HCT116 (cell line): Measurements from ENCODE around the gene TENM4. TPM values are rescaled to one million over a fixed set of nuclear protein-coding genes. Genes with fewer than 3 reads are reported as not detected.

Experiments
- ATAC-seq: fragments of 200-7000 bp; cut with Tn5 transposase; 2 replicates; pipeline ENCODE4 v1.9.1; 2020; ENCODE audit warnings: mild to moderate bottlenecking, moderate library complexity
- BruUV-seq: library from RNA; stranded (reverse); fragments of 400-500 nt; replicated peaks from 2 replicates; lab custom pipeline; 2021; lab: Mats Ljungman, UMichigan
- CTCF ChIA-PET: fragments of 300-600 bp; sonication (Branson Sonifier 250); formaldehyde crosslinking; loops from one replicate; lab custom pipeline; 2021; ENCODE audit warnings: antibody characterized with exemption; lab: Charles Lee
- POLR2A ChIA-PET: fragments of 300-600, 350-600 bp; sonication (Branson Sonifier 250); formaldehyde crosslinking; loops from one replicate; lab custom pipeline; 2021; ENCODE audit warnings: antibody characterized with exemption; lab: Charles Lee
- RAD21 ChIA-PET, 2 experiments: fragments of 300-600 bp; sonication (Branson Sonifier 250); formaldehyde crosslinking; loops; one replicate each; lab custom pipeline; 2023; ENCODE audit warnings: low total read pairs in 2 of 2; ENCODE audit not compliant: uncharacterized antibody in 2 of 2, unreplicated experiment in 2 of 2, low non-redundant PET in 1 of 2; lab: Charles Lee
- DNase-seq: peaks from one replicate; pipeline ENCODE4 v3.0.0-alpha.2; 2010; ENCODE audit warnings: low read depth, low spot score
- H2AFZ ChIP-seq: fragments of 200-600 bp; shearing (Covaris generic), sonication (generic); 2 replicates; pipeline ENCODE4 v1.6.1; 2017; ENCODE audit warnings: low read depth, mixed run types, mixed read lengths, antibody characterized with exemption, low read length; ENCODE audit not compliant: poor library complexity, severe bottlenecking
- H3K27ac ChIP-seq: 2 replicates; pipeline ENCODE4 v1.5.1; 2012; ENCODE audit warnings: low read depth, low read length
- H3K27me3 ChIP-seq: fragments of 200-600 bp; sonication (generic); 2 replicates; pipeline ENCODE4 v1.6.1; 2016; ENCODE audit warnings: mixed run types, low read length, mixed read lengths; ENCODE audit not compliant: insufficient read depth
- H3K36me3 ChIP-seq, 2 experiments: fragments of 200-500 bp in 1 of 2; fragments of 200-600 bp in 1 of 2; sonication (Bioruptor generic) in 1 of 2; sonication (generic) in 1 of 2; 2 replicates each; pipeline versions ENCODE4 v1.5.1 to v1.6.1; 2014 to 2016; ENCODE audit warnings: low read length in 2 of 2, inconsistent platforms in 1 of 2, mixed read lengths in 1 of 2, mixed run types in 1 of 2; ENCODE audit not compliant: insufficient read depth in 2 of 2, control insufficient read depth in 1 of 2
- H3K4me1 ChIP-seq, 2 experiments: fragments of 200-600 bp in 1 of 2; sonication (generic) in 1 of 2; 2 replicates each; pipeline versions ENCODE4 v1.5.1 to v1.6.1; 2012 to 2017; ENCODE audit warnings: low read length in 2 of 2, inconsistent platforms in 1 of 2, mild to moderate bottlenecking in 1 of 2, mixed read lengths in 1 of 2, mixed run types in 1 of 2, moderate library complexity in 1 of 2; ENCODE audit not compliant: insufficient read depth in 2 of 2, control insufficient read depth in 1 of 2
- H3K4me2 ChIP-seq: fragments of 200-600 bp; sonication (generic); 2 replicates; pipeline ENCODE4 v1.6.1; 2017; ENCODE audit warnings: mixed run types, low read length, mixed read lengths
- H3K4me3 ChIP-seq, 2 experiments: fragments of 200-600 bp in 1 of 2; sonication (generic) in 1 of 2; replicated peaks in 1 of 2; 2 replicates each; pipeline ENCODE4 v1.5.1; 2011 to 2016; ENCODE audit warnings: low read length in 2 of 2, control low read depth in 1 of 2, low read depth in 1 of 2, mild to moderate bottlenecking in 1 of 2, mixed read lengths in 1 of 2, mixed run types in 1 of 2
- H3K79me2 ChIP-seq: fragments of 200-600 bp; sonication (generic); 2 replicates; pipeline ENCODE4 v1.6.1; 2017; ENCODE audit warnings: mild to moderate bottlenecking, mixed run types, low read length, moderate library complexity, mixed read lengths; ENCODE audit not compliant: insufficient read depth
- H3K9ac ChIP-seq: fragments of 200-600 bp; sonication (generic); 2 replicates; pipeline ENCODE4 v1.6.1; 2016; ENCODE audit warnings: low read length, mixed read lengths
- H3K9me2 ChIP-seq: fragments of 200-600 bp; sonication (generic), shearing (Covaris generic); 2 replicates; pipeline ENCODE4 v1.6.1; 2017; ENCODE audit warnings: mixed run types, mild to moderate bottlenecking, moderate library complexity; ENCODE audit not compliant: insufficient read depth
- H3K9me3 ChIP-seq, 2 experiments: fragments of 200-500 bp in 1 of 2; fragments of 200-600 bp in 1 of 2; sonication (Bioruptor generic) in 1 of 2; sonication (generic) in 1 of 2; 2 replicates each; pipeline ENCODE4 v1.6.1; 2014 to 2017; ENCODE audit warnings: low read length in 2 of 2, mixed read lengths in 2 of 2, inconsistent platforms in 1 of 2, low read depth in 1 of 2, mild to moderate bottlenecking in 1 of 2, mixed run types in 1 of 2, moderate library complexity in 1 of 2; ENCODE audit not compliant: control insufficient read depth in 1 of 2, insufficient read depth in 1 of 2
- H4K20me1 ChIP-seq: fragments of 200-600 bp; sonication (generic), shearing (Covaris generic); 2 replicates; pipeline ENCODE4 v1.6.1; 2017; ENCODE audit warnings: mixed run types, mild to moderate bottlenecking, moderate library complexity; ENCODE audit not compliant: insufficient read depth
- CEBPB ChIP-seq: IDR thresholded peaks from 2 replicates; pipeline ENCODE4 v1.6.1; 2012; ENCODE audit warnings: low read depth
- EZH2 ChIP-seq: fragments of 200-600 bp; sonication (generic); IDR thresholded peaks from 2 replicates; pipeline ENCODE4 v1.6.1; 2017; ENCODE audit warnings: antibody characterized with exemption, mixed run types
- EZH2phosphoT487 ChIP-seq: fragments of 200-600 bp; IDR thresholded peaks from 2 replicates; pipeline ENCODE4 v1.6.1; 2018; ENCODE audit warnings: antibody characterized with exemption, borderline replicate concordance
- FOSL1 ChIP-seq: IDR thresholded peaks from 2 replicates; pipeline ENCODE4 v1.6.1; 2012; ENCODE audit warnings: low read depth
- JUND ChIP-seq: IDR thresholded peaks from 2 replicates; pipeline ENCODE4 v1.6.1; 2012
- POLR2AphosphoS5 ChIP-seq: IDR thresholded peaks from 2 replicates; pipeline ENCODE4 v1.6.1; 2011; ENCODE audit warnings: mild to moderate bottlenecking, low read depth, low read length, moderate library complexity
- ZNF274 ChIP-seq: fragments of 200-500 bp; sonication (Bioruptor generic); IDR thresholded peaks from 2 replicates; pipeline ENCODE4 v1.6.1; 2014; ENCODE audit warnings: mild to moderate bottlenecking, low read depth, low read length, inconsistent platforms
- intact Hi-C: fragments of 100-400 bp; cut with micrococcal nuclease; formaldehyde crosslinking; loops from 2 replicates; pipeline ENCODE4 v1.10.0; 2022
- total RNA-seq: library from RNA; stranded (reverse); gene quantifications from one replicate; pipeline ENCODE4 v1.2.1, GENCODE V29; 2021; ENCODE audit not compliant: unreplicated experiment
- TF ChIP-seq, protein P1 (sequence below): IDR thresholded peaks from 2 replicates; pipeline ENCODE4 v1.6.1; 2012; ENCODE audit warnings: low read depth
- TF ChIP-seq, protein P2 (sequence below): IDR thresholded peaks from 2 replicates; pipeline ENCODE4 v1.6.1; 2012
- TF ChIP-seq, protein P3 (sequence below): IDR thresholded peaks from 2 replicates; pipeline ENCODE4 v1.6.1; 2011; ENCODE audit warnings: mild to moderate bottlenecking, low read length, moderate library complexity; ENCODE audit not compliant: insufficient replicate concordance; ENCODE audit errors: extremely low read depth

The TENM4 gene
- total RNA-seq, 1 experiment from 2014 or later, result 0.05 TPM

DNA sequence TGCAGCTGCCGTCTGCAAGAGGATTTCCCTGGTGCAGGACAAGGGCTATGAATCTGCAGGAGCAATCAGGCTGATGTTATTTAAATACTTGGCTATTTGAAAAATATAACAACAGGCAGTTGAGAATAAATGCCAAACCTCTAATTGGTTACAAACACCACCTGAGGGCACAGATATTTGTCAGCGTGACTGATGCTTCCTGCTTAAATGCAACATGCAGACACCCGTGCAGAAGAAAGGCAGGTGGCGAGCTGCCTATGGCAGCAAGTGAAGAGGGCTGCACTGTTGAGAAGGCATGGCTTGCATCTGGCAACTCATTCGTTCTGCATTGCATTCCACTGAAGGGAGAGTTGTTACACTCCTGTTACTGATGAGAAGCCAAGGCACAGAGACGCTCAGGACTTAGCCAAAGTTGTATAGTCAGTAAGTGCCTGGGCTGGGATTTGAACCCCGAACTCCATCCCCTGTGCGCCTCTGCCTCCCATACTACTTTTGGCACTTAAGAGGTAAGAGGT, 350.6 kb downstream of the TENM4 start:
- H3K9me3 ChIP-seq, result no peaks in the 10 kb centered on the region
- BruUV-seq, result no TSS peak

GRCh38 chr11:79089601-79090000, 351.2 kb downstream of the TENM4 start:
- H3K4me2 ChIP-seq, result no peak overlapping the region
- ATAC-seq, result no peak

More for the DNA sequence above, 350.6 kb downstream of the TENM4 start:
- no peaks in the 10 kb centered on the region for H3K79me2 ChIP-seq
- TF ChIP-seq ZNF274 (no peak), POLR2AphosphoS5 (no peak), FOSL1 (no peak)
- ATAC-seq (no peak), DNase-seq (no peak)
- H2AFZ ChIP-seq, result no peak overlapping the region
- H3K36me3 ChIP-seq, result no peaks in the 10 kb centered on the region
- H3K27me3 ChIP-seq, result no peaks in the 10 kb centered on the region
- no peaks in the 10 kb centered on the region for H4K20me1 ChIP-seq
- ChIA-PET POLR2A (no interaction called here), CTCF (interaction anchor here (1.9 kb wide), 1 partner anchor 10 kb away, joined by 4 read pairs; no protein-coding TSS in a partner anchor), RAD21 (no interaction called here)
- H3K9me2 ChIP-seq, result no peaks in the 10 kb centered on the region
- no peak overlapping the region for H3K9ac ChIP-seq
- no peak overlapping the region for H3K4me2 ChIP-seq
- no peak overlapping the region for H3K27ac ChIP-seq
- peaks cover 13 to 29% of the 10 kb centered on the region in 2 experiments for H3K4me1 ChIP-seq
- intact Hi-C loops, result no loop called here
- H3K4me3 ChIP-seq, result no peak overlapping the region

More at GRCh38 chr11:79089601-79090000, 351.2 kb downstream of the TENM4 start:
- no TSS peak for BruUV-seq
- Histone ChIP-seq H2AFZ (no peak overlapping the region), H3K9ac (no peak overlapping the region), H3K4me1 (peaks cover 12 to 26% of the 10 kb centered on the region in 2 experiments), H3K9me2 (no peaks in the 10 kb centered on the region), H4K20me1 (no peaks in the 10 kb centered on the region), H3K36me3 (no peaks in the 10 kb centered on the region), H3K27ac (no peak overlapping the region), H3K79me2 (no peaks in the 10 kb centered on the region)
- ChIA-PET POLR2A (no interaction called here), RAD21 (no interaction called here)
- intact Hi-C loops, result no loop called here
- no peak for TF ChIP-seq JUND
- TF ChIP-seq, protein P1, sequence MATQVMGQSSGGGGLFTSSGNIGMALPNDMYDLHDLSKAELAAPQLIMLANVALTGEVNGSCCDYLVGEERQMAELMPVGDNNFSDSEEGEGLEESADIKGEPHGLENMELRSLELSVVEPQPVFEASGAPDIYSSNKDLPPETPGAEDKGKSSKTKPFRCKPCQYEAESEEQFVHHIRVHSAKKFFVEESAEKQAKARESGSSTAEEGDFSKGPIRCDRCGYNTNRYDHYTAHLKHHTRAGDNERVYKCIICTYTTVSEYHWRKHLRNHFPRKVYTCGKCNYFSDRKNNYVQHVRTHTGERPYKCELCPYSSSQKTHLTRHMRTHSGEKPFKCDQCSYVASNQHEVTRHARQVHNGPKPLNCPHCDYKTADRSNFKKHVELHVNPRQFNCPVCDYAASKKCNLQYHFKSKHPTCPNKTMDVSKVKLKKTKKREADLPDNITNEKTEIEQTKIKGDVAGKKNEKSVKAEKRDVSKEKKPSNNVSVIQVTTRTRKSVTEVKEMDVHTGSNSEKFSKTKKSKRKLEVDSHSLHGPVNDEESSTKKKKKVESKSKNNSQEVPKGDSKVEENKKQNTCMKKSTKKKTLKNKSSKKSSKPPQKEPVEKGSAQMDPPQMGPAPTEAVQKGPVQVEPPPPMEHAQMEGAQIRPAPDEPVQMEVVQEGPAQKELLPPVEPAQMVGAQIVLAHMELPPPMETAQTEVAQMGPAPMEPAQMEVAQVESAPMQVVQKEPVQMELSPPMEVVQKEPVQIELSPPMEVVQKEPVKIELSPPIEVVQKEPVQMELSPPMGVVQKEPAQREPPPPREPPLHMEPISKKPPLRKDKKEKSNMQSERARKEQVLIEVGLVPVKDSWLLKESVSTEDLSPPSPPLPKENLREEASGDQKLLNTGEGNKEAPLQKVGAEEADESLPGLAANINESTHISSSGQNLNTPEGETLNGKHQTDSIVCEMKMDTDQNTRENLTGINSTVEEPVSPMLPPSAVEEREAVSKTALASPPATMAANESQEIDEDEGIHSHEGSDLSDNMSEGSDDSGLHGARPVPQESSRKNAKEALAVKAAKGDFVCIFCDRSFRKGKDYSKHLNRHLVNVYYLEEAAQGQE, result no peak
- no peak for TF ChIP-seq FOSL1
- no peak for TF ChIP-seq EZH2
- TF ChIP-seq, protein P2, sequence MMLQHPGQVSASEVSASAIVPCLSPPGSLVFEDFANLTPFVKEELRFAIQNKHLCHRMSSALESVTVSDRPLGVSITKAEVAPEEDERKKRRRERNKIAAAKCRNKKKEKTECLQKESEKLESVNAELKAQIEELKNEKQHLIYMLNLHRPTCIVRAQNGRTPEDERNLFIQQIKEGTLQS, result no peak
- TF ChIP-seq, protein P3, sequence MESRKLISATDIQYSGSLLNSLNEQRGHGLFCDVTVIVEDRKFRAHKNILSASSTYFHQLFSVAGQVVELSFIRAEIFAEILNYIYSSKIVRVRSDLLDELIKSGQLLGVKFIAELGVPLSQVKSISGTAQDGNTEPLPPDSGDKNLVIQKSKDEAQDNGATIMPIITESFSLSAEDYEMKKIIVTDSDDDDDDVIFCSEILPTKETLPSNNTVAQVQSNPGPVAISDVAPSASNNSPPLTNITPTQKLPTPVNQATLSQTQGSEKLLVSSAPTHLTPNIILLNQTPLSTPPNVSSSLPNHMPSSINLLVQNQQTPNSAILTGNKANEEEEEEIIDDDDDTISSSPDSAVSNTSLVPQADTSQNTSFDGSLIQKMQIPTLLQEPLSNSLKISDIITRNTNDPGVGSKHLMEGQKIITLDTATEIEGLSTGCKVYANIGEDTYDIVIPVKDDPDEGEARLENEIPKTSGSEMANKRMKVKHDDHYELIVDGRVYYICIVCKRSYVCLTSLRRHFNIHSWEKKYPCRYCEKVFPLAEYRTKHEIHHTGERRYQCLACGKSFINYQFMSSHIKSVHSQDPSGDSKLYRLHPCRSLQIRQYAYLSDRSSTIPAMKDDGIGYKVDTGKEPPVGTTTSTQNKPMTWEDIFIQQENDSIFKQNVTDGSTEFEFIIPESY, result no peak
- TF ChIP-seq POLR2AphosphoS5, result no peak
- TF ChIP-seq EZH2phosphoT487, result no peak
- no peak for TF ChIP-seq CEBPB
- TF ChIP-seq, all 23 proteins: peak for 0
- no peak overlapping the region for H3K4me3 ChIP-seq
- H3K27me3 ChIP-seq, result no peaks in the 10 kb centered on the region
- DNase-seq, result no peak
- CTCF ChIA-PET, result interaction anchor here (1.9 kb wide), 1 partner anchor 10 kb away, joined by 4 read pairs; no protein-coding TSS in a partner anchor
- H3K9me3 ChIP-seq, result no peaks in the 10 kb centered on the region
